SU-DHL-6 (cell line): ENCODE results near the gene FBXO11.

Experiments
- H2AFZ ChIP-seq: fragments of 200-600 bp; sonication (generic); 2 replicates; pipeline ENCODE4 v1.6.1; 2014; ENCODE audit warnings: low read depth, mild to moderate bottlenecking, moderate library complexity, mixed read lengths, antibody characterized with exemption, low read length; ENCODE audit not compliant: severe bottlenecking
- H3F3A ChIP-seq: fragments of 200-600 bp; shearing (Covaris generic); 2 replicates; pipeline ENCODE4 v1.6.0; 2016; ENCODE audit warnings: antibody characterized with exemption, mild to moderate bottlenecking; ENCODE audit not compliant: insufficient read depth
- H3K27ac ChIP-seq: fragments of 200-600 bp; sonication (generic); 2 replicates; pipeline ENCODE4 v1.5.1; 2016; ENCODE audit warnings: low read depth, mild to moderate bottlenecking, low read length, moderate library complexity, mixed read lengths
- H3K27me3 ChIP-seq: fragments of 200-600 bp; sonication (generic), shearing (Covaris generic); 2 replicates; pipeline ENCODE4 v1.6.0; 2014; ENCODE audit warnings: mild to moderate bottlenecking, low read length
- H3K36me3 ChIP-seq: fragments of 200-600 bp; sonication (generic); 2 replicates; pipeline ENCODE4 v1.6.1; 2014; ENCODE audit warnings: mild to moderate bottlenecking, low read length, mixed read lengths
- H3K4me2 ChIP-seq: fragments of 300-600, 200-600 bp; shearing (Covaris generic), sonication (generic); 2 replicates; pipeline ENCODE4 v1.6.0; 2014; ENCODE audit warnings: low read length, low read depth, mild to moderate bottlenecking; ENCODE audit not compliant: poor library complexity, severe bottlenecking
- H3K4me3 ChIP-seq: fragments of 200-600 bp; sonication (generic); 2 replicates; pipeline ENCODE4 v1.5.1; 2014; ENCODE audit warnings: antibody characterized with exemption, low read length, mild to moderate bottlenecking, mixed read lengths; ENCODE audit not compliant: insufficient read depth, poor library complexity, severe bottlenecking
- H3K79me2 ChIP-seq: fragments of 200-600 bp; sonication (generic); 2 replicates; pipeline ENCODE4 v1.6.1; 2014; ENCODE audit warnings: mild to moderate bottlenecking, low read length, moderate library complexity; ENCODE audit not compliant: insufficient read depth
- H3K9ac ChIP-seq: fragments of 200-600 bp; sonication (generic); 2 replicates; pipeline ENCODE4 v1.7.0; 2014; ENCODE audit warnings: mild to moderate bottlenecking, low read length
- H3K9me2 ChIP-seq: fragments of 200-600 bp; sonication (generic); replicated peaks from 2 replicates; pipeline ENCODE4 v1.6.1; 2014; ENCODE audit warnings: low read length; ENCODE audit not compliant: insufficient read depth
- H3K9me3 ChIP-seq: fragments of 200-600 bp; sonication (generic); 2 replicates; pipeline ENCODE4 v1.6.1; 2014; ENCODE audit warnings: low read length, mixed read lengths; ENCODE audit not compliant: insufficient read depth
- H4K20me1 ChIP-seq: fragments of 200-600 bp; sonication (generic); 2 replicates; pipeline ENCODE4 v1.6.1; 2014; ENCODE audit warnings: low read depth, mild to moderate bottlenecking, antibody characterized with exemption, low read length, moderate library complexity, mixed read lengths
- CTCF ChIP-seq: fragments of 200-600 bp; sonication (generic); IDR thresholded peaks from one replicate; pipeline ENCODE4 v1.5.1; 2017; ENCODE audit warnings: antibody characterized with exemption, mild to moderate bottlenecking, low read length, moderate library complexity; ENCODE audit not compliant: insufficient read depth, poor library complexity, severe bottlenecking
- EZH2phosphoT487 ChIP-seq: fragments of 200-600 bp; sonication (generic), shearing (Covaris generic); conservative IDR thresholded peaks from 2 replicates; pipeline ENCODE4 v1.6.1; 2018; ENCODE audit warnings: mild to moderate bottlenecking, antibody characterized with exemption, low read length, moderate library complexity, mixed read lengths

The FBXO11 gene

GRCh38 chr2:47774567-47774966 is 131.7 kb downstream of the FBXO11 start:
- H3K4me2 ChIP-seq = no peak overlapping the region
- no peaks in the 10 kb centered on the region for H3K9me3 ChIP-seq
- H3K79me2 ChIP-seq = peaks cover 22% of the 10 kb centered on the region
- no peaks in the 10 kb centered on the region for H3K36me3 ChIP-seq
- H3K27me3 ChIP-seq = no peaks in the 10 kb centered on the region
- H3K4me3 ChIP-seq = no peak overlapping the region
- H3F3A ChIP-seq = peaks cover 23% of the 10 kb centered on the region
- no peak for TF ChIP-seq CTCF
- TF ChIP-seq EZH2phosphoT487 = no peak
- H2AFZ ChIP-seq = no peak overlapping the region
- no peak overlapping the region for H3K9ac ChIP-seq
- no peaks in the 10 kb centered on the region for H3K9me2 ChIP-seq
- no peaks in the 10 kb centered on the region for H4K20me1 ChIP-seq
- no peak overlapping the region; the same call in 1 of the 2 replicates for H3K27ac ChIP-seq

DNA sequence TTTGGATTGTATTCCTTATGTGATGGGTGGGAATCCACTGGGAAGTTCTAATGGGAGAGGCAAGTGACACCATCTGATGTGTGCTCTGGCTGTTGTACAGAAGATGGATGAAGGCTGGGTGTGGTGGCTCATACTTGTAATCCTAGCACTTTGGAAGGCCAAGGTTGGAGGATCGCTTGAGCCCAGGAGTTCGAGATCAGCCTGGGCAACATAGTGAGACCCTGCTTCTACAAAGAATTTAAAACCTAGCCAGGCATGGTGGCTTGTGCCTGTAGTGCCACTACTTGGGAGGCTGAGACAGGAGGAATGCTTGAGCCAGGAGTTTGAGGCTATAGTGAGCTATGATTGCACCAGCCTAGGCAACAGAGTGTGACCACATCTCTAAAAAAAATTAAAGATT is 134.0 kb downstream of the FBXO11 start:
- no peak overlapping the region for H3K4me2 ChIP-seq
- H3F3A ChIP-seq = peaks cover 5% of the 10 kb centered on the region
- no peaks in the 10 kb centered on the region for H3K9me2 ChIP-seq
- no peaks in the 10 kb centered on the region for H3K9me3 ChIP-seq
- H3K79me2 ChIP-seq = peaks cover 29% of the 10 kb centered on the region
- H3K27ac ChIP-seq = no peak overlapping the region
- TF ChIP-seq EZH2phosphoT487 = no peak
- no peak overlapping the region for H3K9ac ChIP-seq
- no peak overlapping the region for H2AFZ ChIP-seq
- H3K27me3 ChIP-seq = no peaks in the 10 kb centered on the region
- no peaks in the 10 kb centered on the region for H3K36me3 ChIP-seq
- H4K20me1 ChIP-seq = no peaks in the 10 kb centered on the region
- no peak overlapping the region for H3K4me3 ChIP-seq

DNA sequence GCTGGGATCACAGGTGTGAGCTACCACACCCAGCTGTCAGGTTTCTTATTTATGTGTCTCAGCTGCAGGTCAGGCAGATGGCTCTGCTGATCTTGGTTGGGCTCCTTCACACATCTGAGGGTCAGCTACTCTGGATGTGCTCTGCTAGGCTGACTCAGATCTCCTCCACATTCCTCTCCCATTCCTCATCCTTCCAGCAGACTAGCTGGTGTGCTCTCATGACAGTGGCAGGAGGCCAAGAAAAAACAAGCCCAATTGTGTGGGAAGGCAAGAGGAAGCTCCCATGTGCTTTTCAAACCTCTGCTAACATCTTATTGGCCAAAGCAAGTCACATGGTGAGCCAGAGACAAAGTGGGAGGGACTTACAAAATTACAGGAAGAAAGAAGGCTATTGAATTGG is 135.1 kb downstream of the FBXO11 start:
- TF ChIP-seq EZH2phosphoT487 = no peak
- no peak for TF ChIP-seq CTCF
- H3K79me2 ChIP-seq = peaks cover 34% of the 10 kb centered on the region
- H3K9ac ChIP-seq = no peak overlapping the region
- no peaks in the 10 kb centered on the region for H3K36me3 ChIP-seq
- H3F3A ChIP-seq = peaks cover 11% of the 10 kb centered on the region
- H3K4me3 ChIP-seq = no peak overlapping the region
- H3K9me3 ChIP-seq = no peaks in the 10 kb centered on the region
- no peaks in the 10 kb centered on the region for H4K20me1 ChIP-seq
- H3K4me2 ChIP-seq = no peak overlapping the region
- H3K27ac ChIP-seq = no peak overlapping the region
- no peaks in the 10 kb centered on the region for H3K9me2 ChIP-seq
- H2AFZ ChIP-seq = no peak overlapping the region
- no peaks in the 10 kb centered on the region for H3K27me3 ChIP-seq

- Histone ChIP-seq H3K27me3 (no peaks in the 10 kb centered on the region), H3K36me3 (no peaks in the 10 kb centered on the region), H4K20me1 (no peaks in the 10 kb centered on the region), H3K27ac (no peak overlapping the region), H3K4me3 (no peak overlapping the region), H2AFZ (no peak overlapping the region), H3F3A (peaks cover 30% of the 10 kb centered on the region), H3K9ac (no peak overlapping the region), H3K79me2 (peaks cover 25% of the 10 kb centered on the region), H3K9me2 (no peaks in the 10 kb centered on the region), H3K9me3 (no peaks in the 10 kb centered on the region), H3K4me2 (no peak overlapping the region)
- no peak for TF ChIP-seq CTCF
- TF ChIP-seq EZH2phosphoT487 = no peak
Measured at GRCh38 chr2:47769318-47769717, 137.0 kb downstream of the FBXO11 start.
